Endodermal cell (in vitro differentiated cells): ENCODE measurements around the gene ARHGAP45. TPM values are rescaled to one million over a fixed set of nuclear protein-coding genes. Genes with fewer than 3 reads are reported as not detected.
A peak's percentile ranks its signal among the peaks of the same experiment; 100 is the strongest.

Experiments used
- DNase-seq: peaks from one replicate; pipeline ENCODE4 v3.0.0-alpha.2; 2017
- H3K27ac ChIP-seq: 2 replicates; pipeline ENCODE4 v1.5.1; 2013; ENCODE audit warnings: mild to moderate bottlenecking, low read depth, low read length, moderate library complexity
- H3K27me3 ChIP-seq: 2 replicates; pipeline ENCODE4 v1.6.1; 2013; ENCODE audit warnings: mild to moderate bottlenecking, low read length, moderate library complexity; ENCODE audit not compliant: insufficient read depth, control insufficient read depth, poor library complexity, severe bottlenecking
- H3K36me3 ChIP-seq: 2 replicates; pipeline ENCODE4 v1.7.0; 2013; ENCODE audit warnings: mild to moderate bottlenecking, low read length, moderate library complexity; ENCODE audit not compliant: control insufficient read depth, insufficient read depth
- H3K4me1 ChIP-seq: one replicate; pipeline ENCODE4 v1.7.0; 2013; ENCODE audit warnings: low read length; ENCODE audit not compliant: control insufficient read depth, insufficient read depth
- H3K4me3 ChIP-seq: 2 replicates; pipeline ENCODE4 v1.5.1; 2013; ENCODE audit warnings: mild to moderate bottlenecking, low read length, moderate library complexity
- H3K9ac ChIP-seq: 2 replicates; pipeline ENCODE4 v1.6.1; 2013; ENCODE audit warnings: mild to moderate bottlenecking, low read length, moderate library complexity; ENCODE audit not compliant: poor library complexity, severe bottlenecking; ENCODE audit errors: extremely low read depth
- H3K9me3 ChIP-seq: 2 replicates; pipeline ENCODE4 v1.6.1; 2013; ENCODE audit warnings: mild to moderate bottlenecking, low read length, moderate library complexity; ENCODE audit not compliant: control insufficient read depth
- H3K27ac Mint-ChIP-seq: 2 replicates; pipeline ENCODE4 v1.8.0; 2020; ENCODE audit warnings: mixed read lengths
- H3K27me3 Mint-ChIP-seq: 2 replicates; pipeline ENCODE4 v1.8.0; 2021; ENCODE audit warnings: mild to moderate bottlenecking, mixed read lengths; ENCODE audit not compliant: insufficient read depth
- H3K36me3 Mint-ChIP-seq: 2 replicates; pipeline ENCODE4 v1.8.0; 2020; ENCODE audit warnings: low read depth, mixed read lengths
- H3K4me1 Mint-ChIP-seq: 2 replicates; pipeline ENCODE4 v1.8.0; 2020; ENCODE audit warnings: mixed read lengths
- H3K4me3 Mint-ChIP-seq: 2 replicates; pipeline ENCODE4 v1.8.0; 2020; ENCODE audit warnings: mild to moderate bottlenecking, moderate library complexity, mixed read lengths
- H3K9me3 Mint-ChIP-seq: 2 replicates; pipeline ENCODE4 v1.8.0; 2020; ENCODE audit warnings: mild to moderate bottlenecking, mixed read lengths
- CTCF ChIP-seq: fragments of 200-600 bp; sonication (generic); conservative IDR thresholded peaks from 2 replicates; pipeline ENCODE4 v1.5.0; 2021; ENCODE audit warnings: antibody characterized with exemption, mild to moderate bottlenecking
- WGBS, 2 experiments: methylation state at CpG; one replicate each; pipeline versions ENCODE4 v1.1.5 to v1.1.7; 2013; ENCODE audit warnings: missing lambda C conversion rate in 2 of 2, mixed read lengths in 1 of 2; ENCODE audit not compliant: insufficient coverage in 1 of 2, insufficient read length in 1 of 2; 5-methylcytosine and 5-hydroxymethylcytosine counted together
- total RNA-seq, 2 donors: library from RNA; stranded (reverse); fragmentation: NEBNext Ultra II Directional in 1 of 2; extraction: Animal tissue kit (Norgen Biotek cat#: 25700) in 1 of 2; gene quantifications; 2 replicates in 1 of 2; 3 replicates in 1 of 2; pipeline ENCODE4 v1.2.1, GENCODE V29; 2021

Gene ARHGAP45
- total RNA-seq, 2 donors from 2014 or later = 14.8 to 17.1 TPM

DNA sequence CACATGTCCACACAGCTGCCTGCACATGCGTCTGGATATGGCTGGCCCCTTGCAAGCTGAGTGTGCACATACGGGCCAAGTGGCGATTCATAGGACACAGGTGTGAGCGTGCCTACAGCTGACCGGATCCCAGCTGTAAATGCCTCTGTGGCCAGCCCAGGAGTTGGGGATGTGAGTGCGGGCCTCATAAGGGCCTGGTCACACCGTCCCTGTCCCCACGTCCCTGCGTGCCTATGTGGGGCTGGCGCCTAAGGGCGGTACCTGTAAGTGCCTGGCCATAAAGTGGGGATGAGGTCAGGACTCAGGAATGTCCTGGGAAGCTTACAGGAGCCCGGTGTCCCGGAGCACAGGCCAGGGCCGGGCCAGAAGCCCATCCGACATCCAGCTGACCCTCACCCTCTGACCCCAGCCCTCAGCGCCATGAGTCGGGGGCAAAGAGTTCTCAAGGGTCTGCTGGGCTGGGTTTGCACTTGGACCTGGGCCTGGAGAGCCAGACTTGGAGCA lies 1.3 kb upstream of the ARHGAP45 start:
- WGBS, 2 experiments = 75 to 79% methylated on average over 8 to 17 of the region's 17 CpGs
- DNase-seq = peak; percentile 81
- Histone ChIP-seq H3K4me1 (peaks cover 5% of the 10 kb centered on the region), H3K27me3 (peaks cover 62% of the 10 kb centered on the region), H3K9ac (peak overlapping the region; percentile 25), H3K4me3 (no peak overlapping the region), H3K27ac (no peak overlapping the region), H3K36me3 (no peaks in the 10 kb centered on the region), H3K9me3 (no peaks in the 10 kb centered on the region)
- no peaks in the 10 kb centered on the region for H3K9me3 Mint-ChIP-seq
- peaks cover 5% of the 10 kb centered on the region for H3K4me1 Mint-ChIP-seq
- peak overlapping the region; percentile 23 for H3K4me3 Mint-ChIP-seq
- peaks cover 45% of the 10 kb centered on the region for H3K27me3 Mint-ChIP-seq
- H3K27ac Mint-ChIP-seq = peak overlapping the region; percentile 82
- no peaks in the 10 kb centered on the region for H3K36me3 Mint-ChIP-seq
- no peak for TF ChIP-seq CTCF

DNA sequence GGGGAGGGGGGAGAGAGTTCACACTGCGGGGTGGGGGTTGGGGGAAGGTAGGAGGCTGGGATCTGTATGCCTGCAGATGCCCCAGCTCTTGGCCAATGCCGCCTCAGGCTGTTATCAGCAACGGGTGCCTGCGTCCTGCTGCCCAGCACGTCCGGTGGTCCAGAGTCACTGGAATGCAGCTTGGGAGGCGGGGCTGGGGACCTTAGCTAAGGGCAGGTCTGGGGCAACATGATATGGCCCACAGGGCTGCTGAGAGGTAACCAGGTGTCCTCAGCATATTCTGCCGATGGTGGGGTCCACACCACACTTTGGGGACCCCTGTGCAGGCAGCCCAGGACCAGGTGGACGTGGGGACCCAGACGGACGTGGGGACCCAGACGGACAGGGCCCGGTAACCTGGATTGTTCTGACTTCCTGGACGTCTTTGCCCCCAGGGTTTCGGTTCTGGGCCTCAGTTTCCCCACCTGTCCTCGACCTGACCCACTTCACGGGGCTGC lies 668 bp upstream of the ARHGAP45 start:
- Mint-ChIP-seq H3K9me3 (no peaks in the 10 kb centered on the region), H3K36me3 (no peaks in the 10 kb centered on the region), H3K4me1 (peaks cover 5% of the 10 kb centered on the region), H3K27me3 (peaks cover 47% of the 10 kb centered on the region), H3K27ac (no peak overlapping the region), H3K4me3 (peak overlapping the region; percentile 23)
- Histone ChIP-seq H3K4me3 (no peak overlapping the region), H3K9me3 (no peaks in the 10 kb centered on the region), H3K4me1 (peaks cover 5% of the 10 kb centered on the region), H3K27ac (no peak overlapping the region), H3K36me3 (no peaks in the 10 kb centered on the region), H3K27me3 (peaks cover 67% of the 10 kb centered on the region), H3K9ac (no peak overlapping the region)
- TF ChIP-seq CTCF = no peak
- DNase-seq = peak; percentile 79
- WGBS, 2 experiments = 69 to 74% methylated on average over 11 to 17 of the region's 17 CpGs

GRCh38 chr19:1067341-1067957 lies 482 bp downstream of the ARHGAP45 start:
- no peaks in the 10 kb centered on the region for H3K36me3 ChIP-seq
- TF ChIP-seq CTCF = no peak
- H3K27me3 ChIP-seq = peaks cover 78% of the 10 kb centered on the region
- Mint-ChIP-seq H3K4me1 (peaks cover 5% of the 10 kb centered on the region), H3K36me3 (no peaks in the 10 kb centered on the region), H3K27ac (no peak overlapping the region), H3K27me3 (peaks cover 58% of the 10 kb centered on the region), H3K4me3 (no peak overlapping the region), H3K9me3 (no peaks in the 10 kb centered on the region)
- H3K27ac ChIP-seq = no peak overlapping the region
- WGBS, 2 experiments = 20 to 26% methylated on average over 19 to 38 of the region's 38 CpGs
- DNase-seq = no peak
- H3K4me1 ChIP-seq = peaks cover 5% of the 10 kb centered on the region
- no peaks in the 10 kb centered on the region for H3K9me3 ChIP-seq
- no peak overlapping the region for H3K9ac ChIP-seq
- H3K4me3 ChIP-seq = no peak overlapping the region
